ENCODE measurements around the gene MRM1.

DNA sequence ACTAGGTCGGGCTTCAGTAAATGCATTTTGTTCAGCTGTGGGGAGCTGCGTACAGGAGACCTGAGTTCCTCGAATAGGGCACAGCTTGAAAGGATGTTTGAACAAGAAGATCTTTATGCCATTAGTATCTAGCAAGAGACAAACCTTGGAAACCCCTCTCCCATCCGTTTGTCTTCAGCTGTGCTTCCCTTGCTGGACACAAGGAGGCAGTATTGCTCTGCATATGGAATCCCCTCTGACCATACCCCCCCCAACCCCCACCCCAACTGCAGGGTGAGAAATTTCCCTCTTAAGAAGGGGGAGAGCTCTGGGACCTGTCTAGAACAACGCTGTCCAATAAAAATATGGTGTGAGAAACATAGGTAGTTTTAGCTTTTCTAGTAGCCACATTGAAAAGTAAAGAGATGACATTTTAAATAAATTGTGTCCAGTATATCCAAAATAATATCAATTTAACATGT lies 1.6 kb downstream of the MRM1 start:
- no peak for TF ChIP-seq ETV6 (IDR thresholded peaks at IDR 0.05; ENCODE audit: borderline replicate concordance in 1 of 2, low read depth in 2 of 2, low read length in 1 of 2)
- no peak for TF ChIP-seq ETV6 (CRISPR knock-in tag; IDR thresholded peaks at IDR 0.05; ENCODE audit: borderline replicate concordance)
- no peak for TF ChIP-seq ELF1 (tag; IDR thresholded peaks at IDR 0.05)
